Astrocyte (in vitro differentiated cells and primary cell): ENCODE results near the gene ZNF385B. TPM values are rescaled to one million over a fixed set of nuclear protein-coding genes. Genes with fewer than 3 reads are reported as not detected.

Experiments used
- DNase-seq: peaks from one replicate; pipeline ENCODE4 v3.0.0-alpha.2; 2010; ENCODE audit warnings: low read depth
- FAIRE-seq: peaks from 2 replicates; lab custom pipeline; 2011; peaks lifted over from hg19 to GRCh38; lab: Jason Lieb, UNC
- H2AFZ ChIP-seq: 2 replicates; pipeline ENCODE4 v1.6.0; 2012; ENCODE audit warnings: low read depth, low read length, inconsistent platforms
- H3K27ac ChIP-seq: 2 replicates; pipeline ENCODE4 v1.5.1; 2011; ENCODE audit warnings: low read depth, low read length, inconsistent platforms
- H3K27me3 ChIP-seq: 2 replicates; pipeline ENCODE4 v1.6.0; 2011; ENCODE audit warnings: low read length, inconsistent platforms; ENCODE audit not compliant: insufficient read depth
- H3K36me3 ChIP-seq: 2 replicates; pipeline ENCODE4 v1.5.1; 2011; ENCODE audit warnings: low read length, inconsistent platforms; ENCODE audit not compliant: insufficient read depth
- H3K4me1 ChIP-seq: 2 replicates; pipeline ENCODE4 v1.5.1; 2011; ENCODE audit warnings: low read length, inconsistent platforms; ENCODE audit not compliant: insufficient read depth
- H3K4me2 ChIP-seq: 2 replicates; pipeline ENCODE4 v1.6.0; 2012; ENCODE audit warnings: low read length, inconsistent platforms
- H3K4me3 ChIP-seq: 2 replicates; pipeline ENCODE4 v1.5.1; 2011; ENCODE audit warnings: low read depth, mild to moderate bottlenecking, low read length, inconsistent platforms; ENCODE audit not compliant: insufficient read depth
- H3K79me2 ChIP-seq: 2 replicates; pipeline ENCODE4 v1.6.0; 2012; ENCODE audit warnings: mild to moderate bottlenecking, low read length, inconsistent platforms; ENCODE audit not compliant: insufficient read depth
- H3K9ac ChIP-seq: 2 replicates; pipeline ENCODE4 v1.6.0; 2012; ENCODE audit warnings: mild to moderate bottlenecking, low read length, inconsistent platforms
- H3K9me3 ChIP-seq: 2 replicates; pipeline ENCODE4 v1.5.1; 2012; ENCODE audit warnings: low read depth, mild to moderate bottlenecking, low read length, inconsistent platforms; ENCODE audit not compliant: insufficient read depth
- H4K20me1 ChIP-seq: 2 replicates; pipeline ENCODE4 v1.6.0; 2012; ENCODE audit warnings: low read length, inconsistent platforms; ENCODE audit not compliant: insufficient read depth
- H3K27ac Mint-ChIP-seq: one replicate; pipeline ENCODE4 v1.8.0; 2021; ENCODE audit warnings: mild to moderate bottlenecking, mixed read lengths; ENCODE audit not compliant: unreplicated experiment
- H3K27me3 Mint-ChIP-seq: one replicate; pipeline ENCODE4 v1.8.0; 2021; ENCODE audit warnings: low read depth, mixed read lengths; ENCODE audit not compliant: unreplicated experiment
- H3K36me3 Mint-ChIP-seq: one replicate; pipeline ENCODE4 v1.8.0; 2021; ENCODE audit warnings: low read depth, mixed read lengths; ENCODE audit not compliant: unreplicated experiment
- H3K4me1 Mint-ChIP-seq: one replicate; pipeline ENCODE4 v1.8.0; 2021; ENCODE audit warnings: low read depth, mixed read lengths; ENCODE audit not compliant: unreplicated experiment
- H3K4me3 Mint-ChIP-seq: one replicate; pipeline ENCODE4 v1.8.0; 2021; ENCODE audit warnings: mild to moderate bottlenecking, moderate library complexity, mixed read lengths; ENCODE audit not compliant: unreplicated experiment
- H3K9me3 Mint-ChIP-seq: one replicate; pipeline ENCODE4 v1.8.0; 2021; ENCODE audit warnings: mild to moderate bottlenecking, mixed read lengths; ENCODE audit not compliant: unreplicated experiment
- CTCF ChIP-seq: IDR thresholded peaks from 2 replicates; pipeline ENCODE4 v1.5.1; 2011; ENCODE audit warnings: low read depth, mild to moderate bottlenecking, inconsistent platforms, low read length, moderate library complexity; ENCODE audit not compliant: insufficient read depth
- EZH2 ChIP-seq: IDR thresholded peaks from 2 replicates; pipeline ENCODE4 v1.6.1; 2012; ENCODE audit warnings: mild to moderate bottlenecking, low read length, inconsistent platforms; ENCODE audit not compliant: insufficient read depth
- total RNA-seq: library from RNA; stranded (reverse); gene quantifications from 2 replicates; pipeline ENCODE4 v1.2.1, GENCODE V29; 2021

The ZNF385B gene
- total RNA-seq, 1 donor from 2014 or later, result 0.27 TPM

GRCh38 chr2:179546656-179547055 is 314.8 kb downstream of the ZNF385B start:
- Histone ChIP-seq H3K27me3 (no peaks in the 10 kb centered on the region), H3K4me3 (no peak overlapping the region), H3K27ac (no peak overlapping the region), H3K9me3 (no peaks in the 10 kb centered on the region), H2AFZ (no peak overlapping the region), H3K4me1 (no peaks in the 10 kb centered on the region), H3K4me2 (no peak overlapping the region), H3K36me3 (no peaks in the 10 kb centered on the region), H3K79me2 (no peaks in the 10 kb centered on the region), H3K9ac (no peak overlapping the region), H4K20me1 (no peaks in the 10 kb centered on the region)
- Mint-ChIP-seq H3K4me3 (no peak overlapping the region), H3K27ac (no peak overlapping the region), H3K36me3 (no peaks in the 10 kb centered on the region), H3K9me3 (no peaks in the 10 kb centered on the region), H3K27me3 (no peaks in the 10 kb centered on the region), H3K4me1 (peaks cover 3% of the 10 kb centered on the region)
- TF ChIP-seq CTCF (no peak), EZH2 (no peak)
- DNase-seq (no peak), FAIRE-seq (no peak)

GRCh38 chr2:179545024-179545423 is 316.4 kb downstream of the ZNF385B start:
- Histone ChIP-seq H3K27ac (no peak overlapping the region), H3K9me3 (no peaks in the 10 kb centered on the region), H3K36me3 (no peaks in the 10 kb centered on the region), H3K4me1 (no peaks in the 10 kb centered on the region), H3K4me2 (no peak overlapping the region), H2AFZ (no peak overlapping the region), H3K27me3 (no peaks in the 10 kb centered on the region), H3K4me3 (no peak overlapping the region), H3K79me2 (no peaks in the 10 kb centered on the region), H4K20me1 (no peaks in the 10 kb centered on the region), H3K9ac (no peak overlapping the region)
- TF ChIP-seq CTCF, result no peak
- Mint-ChIP-seq H3K9me3 (no peaks in the 10 kb centered on the region), H3K36me3 (no peaks in the 10 kb centered on the region), H3K27ac (no peak overlapping the region), H3K4me1 (peaks cover 3% of the 10 kb centered on the region), H3K4me3 (no peak overlapping the region), H3K27me3 (no peaks in the 10 kb centered on the region)
- FAIRE-seq, result no peak
- no peak for DNase-seq

GRCh38 chr2:179543361-179543901 is 318.0 kb downstream of the ZNF385B start:
- Histone ChIP-seq H3K9me3 (no peaks in the 10 kb centered on the region), H3K36me3 (no peaks in the 10 kb centered on the region), H4K20me1 (no peaks in the 10 kb centered on the region), H3K27ac (no peak overlapping the region), H3K4me3 (no peak overlapping the region), H3K79me2 (no peaks in the 10 kb centered on the region), H2AFZ (no peak overlapping the region), H3K4me2 (no peak overlapping the region), H3K9ac (no peak overlapping the region), H3K27me3 (no peaks in the 10 kb centered on the region), H3K4me1 (no peaks in the 10 kb centered on the region)
- FAIRE-seq, result peak; percentile 39
- Mint-ChIP-seq H3K27me3 (no peaks in the 10 kb centered on the region), H3K36me3 (peaks cover 2% of the 10 kb centered on the region), H3K4me1 (peaks cover 3% of the 10 kb centered on the region), H3K9me3 (no peaks in the 10 kb centered on the region), H3K4me3 (no peak overlapping the region), H3K27ac (no peak overlapping the region)
- DNase-seq, result peak; percentile 41
- TF ChIP-seq CTCF (no peak), EZH2 (no peak)
